Activated T-helper 1 cell treated with anti-CD3 and anti-CD28 coated beads, Interleukin-12 subunit alpha, Interleukin-12 subunit beta, Interleukin-2, Interleukin-4 antibody, amounts not matched to agents 30 ng/mL and 10 ng/mL and 1 ng/mL, durations not matched to agents 14 hours and 24 hours and 36 hours (primary cell): ENCODE results near the gene SAFB. TPM values are rescaled to one million over a fixed set of nuclear protein-coding genes. Genes with fewer than 3 reads are reported as not detected.
"Not testable (repeated sequence)": the region's sequence is repeated elsewhere in the genome, so short reads cannot be mapped to it uniquely, and the experiment has no call there.

ENCODE experiments used
- DNase-seq: peaks from one replicate; pipeline ENCODE4 v3.0.0; 2021; ENCODE audit warnings: low spot score
- H3K27ac Mint-ChIP-seq: one replicate; pipeline ENCODE4 v1.8.0; 2021; ENCODE audit warnings: mild to moderate bottlenecking, mixed read lengths
- H3K27me3 Mint-ChIP-seq: one replicate; pipeline ENCODE4 v1.8.0; 2022; ENCODE audit warnings: mild to moderate bottlenecking, moderate library complexity, mixed read lengths; ENCODE audit not compliant: insufficient read depth
- H3K36me3 Mint-ChIP-seq: one replicate; pipeline ENCODE4 v1.8.0; 2021; ENCODE audit warnings: low read depth, mixed read lengths
- H3K4me1 Mint-ChIP-seq: one replicate; pipeline ENCODE4 v1.8.0; 2021; ENCODE audit warnings: low read depth, mixed read lengths
- H3K4me3 Mint-ChIP-seq: one replicate; pipeline ENCODE4 v1.8.0; 2021; ENCODE audit warnings: mild to moderate bottlenecking, moderate library complexity, mixed read lengths
- H3K9me3 Mint-ChIP-seq: one replicate; pipeline ENCODE4 v1.8.0; 2021; ENCODE audit warnings: mixed read lengths
- intact Hi-C: fragments of 100-400 bp; cut with micrococcal nuclease; formaldehyde crosslinking; loops from one replicate; pipeline ENCODE4 v1.15.1; 2024
- total RNA-seq: library from RNA; stranded (reverse); gene quantifications from 2 replicates; pipeline ENCODE4 v1.2.3, GENCODE V29; 2022

The SAFB gene
- total RNA-seq, 1 donor from 2014 or later: 143 TPM

DNA sequence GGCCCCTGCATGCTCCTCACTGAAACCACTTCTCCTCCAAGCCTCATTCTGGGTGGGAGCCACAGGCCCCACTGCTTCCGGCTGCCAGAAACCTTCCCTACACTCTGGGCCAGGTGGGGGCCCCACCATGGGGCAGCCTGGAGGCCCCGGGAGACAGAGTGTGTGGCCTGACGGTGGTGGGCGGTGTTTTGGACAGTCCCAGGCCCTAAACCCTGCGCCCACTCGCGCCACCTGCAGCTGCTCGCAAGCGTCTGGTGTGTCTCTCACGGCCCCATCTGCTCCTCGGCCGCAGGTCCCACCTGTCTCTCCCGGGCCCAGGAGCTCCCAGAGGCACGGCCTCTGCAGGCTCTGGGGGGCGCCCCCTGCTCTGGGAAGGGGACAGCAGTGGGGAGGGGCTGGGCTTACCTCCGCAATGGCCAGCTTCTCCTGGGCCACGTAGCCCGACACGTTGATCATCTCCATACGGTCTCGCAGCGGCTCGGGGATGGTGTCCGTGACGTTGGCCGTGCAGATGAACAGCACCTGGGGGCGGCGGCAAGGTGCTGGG, 72.8 kb downstream of the SAFB start:
- H3K4me3 Mint-ChIP-seq: no peak overlapping the region
- no peak for DNase-seq
- H3K36me3 Mint-ChIP-seq: peaks cover 51% of the 10 kb centered on the region
- intact Hi-C loops: no loop called here
- peaks cover 4% of the 10 kb centered on the region for H3K4me1 Mint-ChIP-seq
- H3K27me3 Mint-ChIP-seq: no peaks in the 10 kb centered on the region
- H3K27ac Mint-ChIP-seq: no peak overlapping the region
- H3K9me3 Mint-ChIP-seq: no peaks in the 10 kb centered on the region

DNA sequence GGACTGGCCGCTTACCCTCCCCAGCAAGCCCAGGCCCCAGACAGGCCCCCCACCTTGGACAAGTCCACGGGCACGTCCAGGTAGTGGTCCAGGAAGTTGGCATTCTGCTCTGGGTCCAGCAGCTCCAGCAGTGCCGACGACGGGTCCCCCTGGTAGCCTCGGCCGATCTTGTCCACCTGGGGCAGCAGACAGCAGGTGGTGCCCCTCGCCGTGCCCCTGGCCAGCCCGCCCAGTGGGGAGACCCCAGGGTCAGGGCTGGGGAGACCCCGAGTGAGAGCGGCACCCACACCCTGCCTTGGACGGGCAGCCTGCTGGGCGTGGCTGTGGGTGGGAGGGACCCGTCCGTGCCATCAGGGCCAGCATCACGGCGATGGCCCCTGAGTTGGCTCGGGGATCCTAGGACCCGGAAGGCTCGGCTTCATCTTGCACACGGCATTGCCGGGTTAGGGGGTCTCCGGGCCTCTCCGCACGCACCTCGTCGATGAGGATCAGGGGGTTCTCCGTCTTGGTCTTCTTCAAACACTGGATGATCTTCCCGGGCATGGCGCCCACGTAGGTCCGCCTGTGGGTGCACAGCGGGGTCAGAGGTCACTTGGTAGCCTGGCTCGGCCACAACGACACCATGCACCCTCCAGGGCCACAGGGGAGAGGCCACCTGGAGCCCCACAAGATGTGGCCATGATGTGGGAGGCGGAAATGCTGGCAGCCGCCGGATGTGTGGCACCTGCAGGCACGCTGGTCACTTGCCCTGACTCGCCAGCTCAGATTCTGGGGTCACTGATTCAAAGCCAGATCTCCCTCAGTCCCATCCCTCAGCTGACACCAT, 73.5 kb downstream of the SAFB start:
- no peak overlapping the region for H3K27ac Mint-ChIP-seq
- intact Hi-C loops: no loop called here
- no peak overlapping the region for H3K4me3 Mint-ChIP-seq
- peaks cover 4% of the 10 kb centered on the region for H3K4me1 Mint-ChIP-seq
- H3K36me3 Mint-ChIP-seq: peaks cover 51% of the 10 kb centered on the region
- DNase-seq: no peak
- no peaks in the 10 kb centered on the region for H3K9me3 Mint-ChIP-seq
- H3K27me3 Mint-ChIP-seq: no peaks in the 10 kb centered on the region

DNA sequence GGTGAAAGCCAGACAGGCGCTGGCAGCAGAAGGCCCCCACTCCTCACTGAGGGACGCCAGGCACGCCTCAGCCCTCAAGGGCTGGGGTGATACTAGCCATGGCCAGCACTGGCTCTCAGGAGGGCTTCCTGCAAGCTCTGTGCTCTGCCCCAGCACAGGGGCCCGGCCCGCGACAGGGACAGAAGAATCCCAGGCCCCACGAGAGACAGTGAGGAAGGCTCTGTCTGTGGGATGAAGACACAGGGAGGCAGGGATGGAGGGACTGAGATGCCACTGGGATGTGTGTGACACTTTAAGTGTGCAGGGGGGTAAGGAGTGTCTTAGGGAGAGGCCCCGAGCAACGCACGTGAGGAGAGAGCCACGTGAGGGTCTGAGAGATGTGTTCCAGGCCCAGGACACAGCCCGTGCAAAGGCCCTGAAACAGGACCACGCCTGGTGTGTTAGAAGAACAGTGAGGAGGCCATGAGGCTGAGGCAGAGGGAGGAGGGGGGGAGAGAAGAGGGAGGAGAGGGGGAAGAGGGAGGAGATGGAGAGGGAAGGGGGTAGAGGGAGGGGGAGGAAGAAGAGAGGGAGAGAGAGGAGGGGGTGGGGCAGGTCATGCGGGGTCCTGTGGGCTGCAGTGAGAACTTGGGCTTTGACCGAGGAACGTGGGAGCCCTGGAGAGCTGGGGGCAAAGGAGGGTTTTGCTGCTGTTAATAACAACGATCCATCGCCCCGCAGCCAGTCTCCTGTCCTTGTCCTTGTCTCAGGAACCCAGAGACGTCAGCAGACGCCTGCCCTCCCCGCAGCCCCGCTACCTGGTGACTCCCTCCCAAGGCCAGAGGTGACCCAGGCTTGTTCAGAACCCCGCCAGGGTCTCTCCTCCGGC, 74.4 kb downstream of the SAFB start:
- Mint-ChIP-seq H3K4me3 (no peak overlapping the region), H3K36me3 (peaks cover 51% of the 10 kb centered on the region), H3K27me3 (no peaks in the 10 kb centered on the region), H3K9me3 (no peaks in the 10 kb centered on the region), H3K4me1 (peaks cover under 1% of the 10 kb centered on the region), H3K27ac (no peak overlapping the region)
- intact Hi-C loops: no loop called here
- DNase-seq: no peak

DNA sequence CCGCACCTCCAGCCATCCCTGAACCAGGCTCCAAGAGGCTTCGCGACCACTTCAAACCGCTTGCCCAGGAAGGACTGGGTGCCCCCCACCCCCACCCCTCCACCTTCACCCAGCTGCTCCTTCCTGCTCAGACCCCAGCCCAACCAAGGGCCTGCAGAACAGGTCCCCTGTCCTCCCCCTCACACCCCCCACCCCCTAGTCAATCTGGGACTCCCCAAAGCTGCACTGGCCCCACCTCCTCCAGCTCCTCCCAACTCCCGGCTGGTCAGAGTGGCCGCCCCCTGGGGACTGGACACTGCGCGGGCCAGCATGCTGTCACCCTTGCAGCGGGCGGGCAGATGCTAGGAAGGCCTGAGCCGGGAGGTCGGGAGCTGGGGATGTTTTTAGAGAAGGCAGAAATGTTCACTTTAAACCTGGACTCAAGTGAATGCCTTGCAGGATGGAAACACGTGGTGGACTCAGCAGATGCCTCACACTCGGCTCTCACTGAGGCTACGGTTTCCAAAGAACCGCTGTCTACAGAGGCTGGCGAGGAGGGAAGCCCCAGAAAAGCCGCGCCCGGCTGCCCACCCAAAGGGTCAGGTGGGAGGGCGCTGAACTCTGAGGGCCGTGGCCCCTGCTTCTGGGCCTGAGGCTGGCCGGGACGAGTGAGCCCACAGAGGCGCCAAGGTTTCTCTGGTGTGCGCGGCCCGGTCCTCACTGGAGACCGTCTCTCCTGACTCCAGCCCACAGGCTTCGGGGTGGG, 75.2 kb downstream of the SAFB start:
- Mint-ChIP-seq H3K4me1 (no peaks in the 10 kb centered on the region), H3K4me3 (no peak overlapping the region), H3K9me3 (no peaks in the 10 kb centered on the region), H3K27ac (no peak overlapping the region), H3K27me3 (no peaks in the 10 kb centered on the region), H3K36me3 (peaks cover 44% of the 10 kb centered on the region)
- no peak for DNase-seq
- intact Hi-C loops: no loop called here

DNA sequence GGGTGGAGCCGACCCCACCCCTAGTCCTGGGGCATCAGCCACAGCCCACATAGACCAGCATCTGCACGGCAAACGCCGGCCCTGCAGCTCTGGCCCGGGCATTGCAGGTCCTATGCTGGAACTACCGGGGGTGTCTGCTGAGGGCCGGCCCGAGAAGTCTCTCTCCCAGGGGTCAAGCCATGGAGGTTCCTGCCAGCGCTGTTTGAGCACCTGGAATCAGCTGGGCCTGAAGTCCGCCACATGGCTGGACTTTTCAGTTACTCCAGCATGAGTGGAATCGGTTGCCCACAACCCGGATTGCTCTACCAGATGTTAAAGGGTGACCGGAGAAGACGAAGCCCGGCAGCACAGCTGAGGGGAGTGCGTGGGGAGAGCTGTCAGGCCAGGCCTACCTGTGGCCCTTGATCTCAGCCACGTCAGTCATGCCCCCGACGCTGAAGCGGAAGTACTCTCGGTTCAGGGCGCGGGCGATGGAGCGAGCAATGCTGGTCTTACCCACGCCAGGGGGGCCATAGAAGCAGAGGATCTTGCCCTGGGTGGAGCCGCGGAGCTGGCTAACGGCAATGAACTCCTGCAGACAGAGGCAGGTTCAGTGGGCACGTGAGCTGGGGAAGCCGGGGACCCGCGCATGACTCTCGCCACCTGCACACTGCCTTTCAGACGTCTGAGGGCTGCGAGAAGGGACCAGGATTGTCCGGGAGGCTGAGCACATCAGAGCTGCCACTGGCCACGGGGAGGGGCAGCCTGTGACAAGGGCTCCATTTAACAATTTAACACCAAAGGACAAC, 75.9 kb downstream of the SAFB start:
- no peaks in the 10 kb centered on the region for H3K27me3 Mint-ChIP-seq
- H3K4me1 Mint-ChIP-seq: no peaks in the 10 kb centered on the region
- peaks cover 48% of the 10 kb centered on the region for H3K36me3 Mint-ChIP-seq
- no peak overlapping the region for H3K4me3 Mint-ChIP-seq
- no peaks in the 10 kb centered on the region for H3K9me3 Mint-ChIP-seq
- intact Hi-C loops: no loop called here
- no peak overlapping the region for H3K27ac Mint-ChIP-seq
- DNase-seq: no peak

DNA sequence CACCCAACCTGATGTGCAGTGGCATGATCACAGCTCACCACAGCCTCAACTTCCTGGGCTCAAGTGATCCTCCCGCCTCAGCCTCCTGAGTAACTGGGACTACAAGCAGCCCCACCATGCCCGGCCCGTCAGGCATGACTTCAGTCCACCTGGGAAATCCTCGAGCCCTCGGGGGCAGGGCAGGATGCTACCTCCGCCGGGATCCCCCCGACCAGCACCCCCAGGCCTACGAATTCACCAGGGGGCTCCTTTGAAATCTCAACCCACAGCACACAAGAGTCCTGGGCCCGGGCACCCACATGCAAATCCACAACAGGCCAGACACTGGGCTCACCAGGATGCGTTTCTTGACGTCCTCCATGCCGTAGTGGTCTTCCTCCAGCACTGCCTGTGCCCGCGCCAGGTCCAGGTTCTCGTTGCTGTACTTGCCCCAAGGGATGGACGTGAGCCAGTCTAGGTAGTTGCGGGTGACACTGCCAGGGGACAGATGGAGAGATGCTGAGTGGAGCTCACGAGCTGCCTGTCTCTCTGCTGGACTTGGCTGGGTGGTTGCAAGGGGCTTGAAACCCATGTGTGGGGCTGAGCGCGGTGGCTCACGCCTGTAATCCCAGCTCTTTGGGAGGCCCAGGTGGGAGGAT, 77.7 kb downstream of the SAFB start:
- intact Hi-C loops: no loop called here
- Mint-ChIP-seq H3K4me3 (no peak overlapping the region), H3K4me1 (no peaks in the 10 kb centered on the region), H3K36me3 (peaks cover 37% of the 10 kb centered on the region), H3K9me3 (no peaks in the 10 kb centered on the region), H3K27ac (no peak overlapping the region), H3K27me3 (no peaks in the 10 kb centered on the region)
- DNase-seq: no peak

DNA sequence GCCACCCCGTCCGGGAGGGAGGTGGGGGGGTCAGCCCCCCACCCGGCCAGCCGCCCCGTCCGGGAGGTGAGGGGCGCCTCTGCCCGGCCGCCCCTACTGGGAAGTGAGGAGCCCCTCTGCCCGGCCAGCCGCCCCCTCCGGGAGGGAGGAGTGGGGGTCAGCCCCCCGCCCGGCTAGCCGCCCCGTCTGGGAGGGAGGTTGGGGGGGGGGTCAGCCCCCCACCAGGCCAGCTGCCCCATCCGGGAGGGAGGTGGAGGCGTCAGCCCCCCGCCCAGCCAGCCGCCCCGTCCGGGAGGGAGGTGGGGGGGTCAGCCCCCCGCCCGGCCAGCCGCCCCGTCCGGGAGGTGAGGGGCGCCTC, 79.1 kb downstream of the SAFB start:
- DNase-seq, H3K9me3 Mint-ChIP-seq, H3K4me3 Mint-ChIP-seq, intact Hi-C loops, H3K27me3 Mint-ChIP-seq, H3K27ac Mint-ChIP-seq, H3K4me1 Mint-ChIP-seq: not testable (repeated sequence)
- peaks cover 33% of the 10 kb centered on the region for H3K36me3 Mint-ChIP-seq

DNA sequence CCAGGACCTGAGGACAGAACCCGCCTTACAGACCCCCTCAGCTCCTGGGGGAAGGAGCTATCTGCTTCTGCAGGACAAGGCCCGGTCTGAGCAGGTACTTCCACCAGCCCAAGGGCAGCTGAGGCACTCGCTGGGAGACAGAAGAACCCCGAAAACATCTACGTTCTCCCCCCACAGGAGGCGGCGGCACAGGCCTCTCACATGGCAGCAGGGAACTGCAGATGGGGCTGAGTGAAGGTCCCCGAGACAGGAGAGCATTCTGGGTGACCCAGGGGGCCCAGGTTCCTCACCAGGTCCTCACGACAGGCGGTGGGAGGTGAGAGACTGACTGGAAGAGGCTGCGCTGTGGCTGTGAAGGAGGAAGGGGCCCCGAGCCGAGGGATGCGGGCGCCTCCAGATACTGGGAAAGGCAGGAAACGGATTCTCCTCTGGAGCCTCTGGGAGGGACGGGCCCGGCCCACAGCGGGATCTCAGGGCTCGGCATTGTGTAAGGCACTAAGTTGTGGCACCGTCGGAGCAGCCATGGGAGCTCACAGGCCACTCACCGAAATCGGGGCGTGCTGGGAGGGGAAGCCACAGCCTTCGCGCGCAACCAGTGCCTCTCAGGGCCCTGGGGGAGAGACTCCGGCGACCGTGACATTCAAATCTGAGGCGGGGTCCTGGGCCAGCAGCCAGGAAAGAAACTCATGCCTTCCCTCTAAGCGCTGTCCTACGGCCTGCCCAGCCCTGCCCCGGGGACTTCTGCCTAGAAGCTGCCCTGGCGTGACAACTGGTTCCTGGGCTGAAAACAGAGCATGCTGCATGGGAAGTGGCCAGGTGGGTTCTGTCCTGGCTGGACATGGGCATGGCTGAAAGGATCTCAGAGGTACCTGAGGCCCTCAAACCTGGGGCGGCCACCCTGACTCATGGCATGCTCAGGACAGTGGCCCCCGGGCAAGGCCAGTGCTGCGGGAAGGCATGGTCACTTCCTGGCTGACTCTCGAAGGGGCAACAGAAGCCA, 81.2 kb downstream of the SAFB start:
- intact Hi-C loops: no loop called here
- Mint-ChIP-seq H3K4me3 (no peak overlapping the region), H3K27ac (no peak overlapping the region), H3K27me3 (no peaks in the 10 kb centered on the region), H3K4me1 (no peaks in the 10 kb centered on the region), H3K36me3 (peaks cover 29% of the 10 kb centered on the region), H3K9me3 (no peaks in the 10 kb centered on the region)
- DNase-seq: no peak

DNA sequence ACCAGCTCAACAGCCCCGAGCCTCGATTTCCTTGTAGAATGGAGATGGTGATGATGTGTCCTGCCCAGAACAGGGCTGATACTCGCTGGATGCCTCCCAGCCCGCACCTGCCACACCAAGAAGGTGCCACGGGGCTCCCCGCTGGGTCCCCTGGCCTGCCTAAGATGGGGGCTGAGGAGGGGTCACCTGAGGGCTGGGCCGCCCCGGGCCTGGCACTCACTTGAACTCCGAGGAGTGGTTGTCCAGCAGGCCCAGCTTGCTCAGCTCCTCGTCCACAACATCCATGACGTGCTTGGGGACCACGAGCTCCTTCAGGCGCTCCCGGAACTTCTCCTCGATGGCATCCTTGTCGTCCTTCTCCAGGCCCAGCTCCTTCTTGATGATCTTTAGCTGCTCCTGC, 82.7 kb downstream of the SAFB start:
- intact Hi-C loops: no loop called here
- no peaks in the 10 kb centered on the region for H3K4me1 Mint-ChIP-seq
- peaks cover 25% of the 10 kb centered on the region for H3K36me3 Mint-ChIP-seq
- H3K4me3 Mint-ChIP-seq: no peak overlapping the region
- H3K27me3 Mint-ChIP-seq: no peaks in the 10 kb centered on the region
- no peaks in the 10 kb centered on the region for H3K9me3 Mint-ChIP-seq
- no peak for DNase-seq
- no peak overlapping the region for H3K27ac Mint-ChIP-seq

DNA sequence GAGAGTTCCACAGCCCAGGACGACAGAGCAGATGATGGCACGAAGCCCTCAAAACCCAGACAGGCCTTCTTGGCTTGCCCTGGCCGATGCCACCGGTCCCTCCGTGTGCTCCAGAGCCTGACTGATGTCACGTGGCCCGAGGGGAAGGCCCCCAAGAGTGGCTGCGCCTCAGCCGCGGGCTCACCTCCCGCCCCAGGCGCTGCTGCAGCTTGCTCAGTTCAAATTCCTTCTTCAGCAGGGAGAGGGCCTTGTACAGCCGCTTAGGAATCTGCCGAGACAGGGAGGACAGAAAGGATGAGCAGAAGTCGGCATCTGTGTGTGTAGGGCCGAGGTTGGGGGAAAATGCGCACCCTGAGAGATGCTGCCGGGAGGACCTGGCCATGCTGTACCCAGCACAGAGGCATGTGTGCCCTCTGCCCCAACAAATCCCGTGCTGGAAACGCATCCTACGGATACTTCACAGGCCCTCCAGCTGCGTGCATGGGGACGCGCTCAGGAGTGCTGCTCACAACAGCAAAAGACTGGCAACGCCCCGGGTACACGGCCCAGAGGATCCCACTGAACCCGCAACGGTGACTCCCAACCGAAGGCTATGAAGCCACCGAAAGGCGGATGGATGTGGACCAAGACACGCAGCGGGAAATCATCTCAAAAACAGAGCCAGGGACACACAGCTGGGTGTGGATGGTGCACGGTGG, 84.1 kb downstream of the SAFB start:
- no peak for DNase-seq
- intact Hi-C loops: no loop called here
- Mint-ChIP-seq H3K27me3 (no peaks in the 10 kb centered on the region), H3K4me3 (no peak overlapping the region), H3K9me3 (no peaks in the 10 kb centered on the region), H3K27ac (no peak overlapping the region), H3K4me1 (no peaks in the 10 kb centered on the region), H3K36me3 (peaks cover 16% of the 10 kb centered on the region)
